Activated CD8-positive, alpha-beta T cell treated with anti-CD3 and anti-CD28 coated beads for 36 hours (primary cell): Measurements from ENCODE around the gene ZFYVE28. TPM values are rescaled to one million over a fixed set of nuclear protein-coding genes. Genes with fewer than 3 reads are reported as not detected.

ENCODE experiments used
- ATAC-seq: fragments of 200-7000 bp; cut with Tn5 transposase; one replicate; pipeline ENCODE4 v1.10.0; 2021; ENCODE audit warnings: mild to moderate bottlenecking, moderate library complexity
- CTCF ChIA-PET: fragments of 350-600 bp; sonication (Branson Sonifier 250); formaldehyde crosslinking; loops from one replicate; lab custom pipeline; 2021; ENCODE audit warnings: antibody characterized with exemption; lab: Charles Lee
- POLR2A ChIA-PET: fragments of 350-600 bp; sonication (Branson Sonifier 250); formaldehyde crosslinking; loops from one replicate; lab custom pipeline; 2021; ENCODE audit warnings: antibody characterized with exemption; lab: Charles Lee
- DNase-seq: peaks from one replicate; pipeline ENCODE4 v3.0.0-alpha.2; 2020
- H3K27ac Mint-ChIP-seq: one replicate; pipeline ENCODE4 v1.8.0; 2021; ENCODE audit warnings: mild to moderate bottlenecking, mixed read lengths
- H3K27me3 Mint-ChIP-seq: one replicate; pipeline ENCODE4 v1.8.0; 2021; ENCODE audit warnings: mixed read lengths
- H3K36me3 Mint-ChIP-seq: one replicate; pipeline ENCODE4 v1.8.0; 2021; ENCODE audit warnings: low read depth, mixed read lengths
- H3K4me1 Mint-ChIP-seq: one replicate; pipeline ENCODE4 v1.8.0; 2021; ENCODE audit warnings: low read depth, mixed read lengths
- H3K4me3 Mint-ChIP-seq: one replicate; pipeline ENCODE4 v1.8.0; 2021; ENCODE audit warnings: mild to moderate bottlenecking, moderate library complexity, mixed read lengths
- H3K9me3 Mint-ChIP-seq: one replicate; pipeline ENCODE4 v1.8.0; 2021; ENCODE audit warnings: mixed read lengths
- CTCF ChIP-seq: fragments of 200-600 bp; IDR thresholded peaks from one replicate; pipeline ENCODE4 v1.8.0; 2022; ENCODE audit warnings: antibody characterized with exemption, mild to moderate bottlenecking
- intact Hi-C: fragments of 100-400 bp; cut with micrococcal nuclease; formaldehyde crosslinking; loops from one replicate; pipeline ENCODE4 v1.10.0; 2022
- total RNA-seq, 2 experiments: library from RNA; stranded (reverse); gene quantifications; one replicate each; pipeline ENCODE4 v1.2.3, GENCODE V29; 2021

ZFYVE28 gene
- total RNA-seq, 2 experiments from 2014 or later: 4.9 to 7.0 TPM

GRCh38 chr4:2445571-2445970 lies 27.1 kb upstream of the ZFYVE28 start:
- Mint-ChIP-seq H3K36me3 (no peaks in the 10 kb centered on the region), H3K4me1 (peaks cover 4% of the 10 kb centered on the region), H3K4me3 (no peak overlapping the region), H3K27ac (no peak overlapping the region), H3K9me3 (no peaks in the 10 kb centered on the region), H3K27me3 (no peaks in the 10 kb centered on the region)
- ChIA-PET POLR2A (interaction anchor here (2.0 kb wide), 1 partner anchor 19 kb away, joined by 5 read pairs; no protein-coding TSS in a partner anchor), CTCF (interaction anchor here (1.2 to 5.5 kb wide), 2 partner anchors 17 to 225 kb away, joined by 4 to 40 read pairs; no protein-coding TSS in a partner anchor)
- no peak for DNase-seq
- no peak for ATAC-seq
- intact Hi-C loops: loop anchor here (10.0 kb wide), 1 partner anchor 231 kb away; no protein-coding TSS in a partner anchor
- TF ChIP-seq CTCF: no peak

DNA sequence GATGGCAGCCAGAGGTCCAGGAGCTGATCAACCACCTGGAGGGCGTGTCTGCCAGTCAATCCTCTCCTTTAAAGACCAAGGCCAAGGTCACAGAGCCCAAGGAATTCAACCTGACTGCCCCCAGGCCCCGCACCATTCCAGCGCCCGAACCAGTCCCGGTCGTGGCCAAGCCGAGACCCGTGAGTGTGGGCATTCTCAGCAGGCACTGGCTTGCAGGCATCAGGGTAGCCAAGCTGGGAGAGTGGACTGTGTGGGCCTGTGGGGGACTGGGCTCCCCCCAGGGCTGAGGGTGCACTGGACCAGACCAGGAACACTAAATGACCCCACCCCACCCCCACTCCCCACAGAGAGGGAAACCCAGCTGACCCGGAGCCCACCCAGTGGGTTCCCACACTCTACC lies 26.7 kb upstream of the ZFYVE28 start:
- POLR2A ChIA-PET: interaction anchor here (2.0 kb wide), 1 partner anchor 20 kb away, joined by 5 read pairs; no protein-coding TSS in a partner anchor
- intact Hi-C loops: loop anchor here (10.0 kb wide), 1 partner anchor 230 kb away; no protein-coding TSS in a partner anchor
- no peaks in the 10 kb centered on the region for H3K9me3 Mint-ChIP-seq
- H3K4me1 Mint-ChIP-seq: peaks cover 4% of the 10 kb centered on the region
- H3K27ac Mint-ChIP-seq: no peak overlapping the region
- CTCF ChIA-PET: interaction anchor here (1.0 to 5.5 kb wide), 3 partner anchors 17 to 228 kb away, joined by 3 to 40 read pairs (median 4); no protein-coding TSS in a partner anchor
- DNase-seq (no peak), ATAC-seq (no peak)
- H3K36me3 Mint-ChIP-seq: no peaks in the 10 kb centered on the region
- no peak for TF ChIP-seq CTCF
- no peaks in the 10 kb centered on the region for H3K27me3 Mint-ChIP-seq
- H3K4me3 Mint-ChIP-seq: no peak overlapping the region

DNA sequence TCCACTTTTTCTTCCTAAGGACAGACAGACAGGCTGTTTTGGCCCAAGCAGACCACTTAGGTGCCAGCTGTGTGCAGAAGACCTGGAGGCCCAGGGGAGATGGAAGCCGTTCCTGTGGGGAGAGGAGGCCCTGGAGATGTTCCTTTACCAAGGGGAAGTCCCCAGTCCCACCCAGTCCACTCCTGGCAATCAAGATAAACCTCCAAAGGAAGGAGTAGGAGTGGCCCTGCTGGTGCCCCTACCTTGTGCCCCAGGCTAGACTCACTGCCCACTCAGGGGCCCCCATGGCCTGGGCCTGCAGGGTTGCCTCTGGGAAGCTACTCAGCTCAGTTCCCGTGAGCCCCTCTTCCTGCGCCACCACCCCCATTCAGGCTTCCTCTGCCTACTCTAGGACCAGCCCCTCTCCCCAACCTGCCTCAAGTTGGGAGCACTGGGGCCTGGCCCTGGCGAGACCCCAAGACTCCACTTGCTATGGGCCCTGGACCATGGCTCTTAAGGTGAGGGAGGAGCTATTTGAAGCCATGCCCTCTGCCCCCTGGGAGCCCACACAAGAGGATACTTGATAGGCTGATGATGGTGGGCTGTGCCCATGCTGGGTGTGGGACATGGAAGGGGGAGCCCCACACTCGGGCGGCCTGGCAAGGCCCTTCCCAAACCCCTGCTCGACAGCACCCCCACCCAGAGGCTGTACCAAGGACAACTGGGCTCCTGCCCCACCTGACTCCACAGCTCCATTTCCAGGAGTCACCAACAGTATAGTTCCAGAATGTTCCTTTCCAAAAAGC lies 25.7 kb upstream of the ZFYVE28 start:
- no peaks in the 10 kb centered on the region for H3K36me3 Mint-ChIP-seq
- CTCF ChIA-PET: interaction anchor here (1.0 to 5.5 kb wide), 6 partner anchors 16 to 227 kb away, joined by 3 to 40 read pairs (median 5); no protein-coding TSS in a partner anchor
- DNase-seq (no peak), ATAC-seq (no peak)
- TF ChIP-seq CTCF: no peak
- no peak overlapping the region for H3K4me3 Mint-ChIP-seq
- no peaks in the 10 kb centered on the region for H3K27me3 Mint-ChIP-seq
- no peak overlapping the region for H3K27ac Mint-ChIP-seq
- H3K4me1 Mint-ChIP-seq: peaks cover 4% of the 10 kb centered on the region
- H3K9me3 Mint-ChIP-seq: no peaks in the 10 kb centered on the region
- intact Hi-C loops: loop anchor here (10.0 kb wide), 1 partner anchor 229 kb away; no protein-coding TSS in a partner anchor
- POLR2A ChIA-PET: interaction anchor here (2.0 kb wide), 1 partner anchor 21 kb away, joined by 5 read pairs; no protein-coding TSS in a partner anchor

DNA sequence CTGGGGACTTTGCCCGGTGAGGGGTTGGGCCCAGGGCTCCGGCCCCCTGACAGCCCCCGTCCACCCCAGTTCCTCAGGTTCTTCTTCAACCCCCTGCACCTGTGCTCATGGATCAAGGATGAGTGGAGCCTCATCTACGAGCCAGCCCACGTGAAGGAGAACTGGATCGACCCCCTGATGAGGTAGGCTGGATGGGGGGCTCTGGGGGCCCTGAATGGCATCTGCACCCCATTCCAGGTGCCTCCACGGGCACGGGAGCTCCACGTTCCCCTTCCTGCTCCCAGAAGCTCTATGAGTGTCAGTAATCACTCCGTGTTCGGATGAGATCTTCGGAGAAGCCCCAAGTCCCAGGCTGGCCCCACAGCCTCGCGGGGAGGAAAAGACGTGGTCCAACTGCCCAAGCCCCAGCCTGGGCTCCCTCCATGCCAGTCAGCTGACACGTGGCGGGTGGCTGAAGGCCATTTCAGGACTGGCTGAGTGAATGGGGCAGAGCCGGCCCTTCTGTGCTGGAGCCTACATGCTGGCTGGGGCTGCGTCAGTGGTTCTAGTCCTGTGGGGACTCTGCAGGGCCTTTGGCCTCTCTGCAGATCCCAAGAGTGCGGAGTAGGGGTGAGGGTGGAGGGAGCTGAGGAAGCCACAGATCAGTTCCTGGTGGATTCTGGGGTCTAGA lies 24.8 kb upstream of the ZFYVE28 start:
- intact Hi-C loops: loop anchor here (10.0 kb wide), 1 partner anchor 228 kb away; no protein-coding TSS in a partner anchor
- Mint-ChIP-seq H3K36me3 (no peaks in the 10 kb centered on the region), H3K27me3 (no peaks in the 10 kb centered on the region), H3K9me3 (no peaks in the 10 kb centered on the region), H3K4me1 (peaks cover 4% of the 10 kb centered on the region), H3K27ac (no peak overlapping the region), H3K4me3 (no peak overlapping the region)
- TF ChIP-seq CTCF: no peak
- no peak for ATAC-seq
- no peak for DNase-seq
- ChIA-PET CTCF (interaction anchor here (1.0 to 5.5 kb wide), 9 partner anchors 12 to 223 kb away, joined by 3 to 40 read pairs (median 11); partner anchors contain the start of gene RNF4), POLR2A (no interaction called here)
